Lower lobe of right lung (tissue), 2 donors: Measurements from ENCODE around the gene CNN1. TPM values are rescaled to one million over a fixed set of nuclear protein-coding genes. Genes with fewer than 3 reads are reported as not detected.
"Not testable (repeated sequence)": the region's sequence is repeated elsewhere in the genome, so short reads cannot be mapped to it uniquely, and the experiment has no call there.

Source experiments
- ATAC-seq, 2 donors: fragments of 200-7000 bp; cut with Tn5 transposase; one replicate each; pipeline ENCODE4 v1.9.1; 2020 to 2022; ENCODE audit warnings: mild to moderate bottlenecking in 2 of 2, moderate library complexity in 2 of 2
- DNase-seq: peaks from one replicate; pipeline ENCODE4 v3.0.0-alpha.2; 2020
- H3K27ac ChIP-seq: fragments of 200-600 bp; one replicate; pipeline ENCODE4 v1.8.0; 2022
- H3K27me3 ChIP-seq: fragments of 200-600 bp; one replicate; pipeline ENCODE4 v1.8.0; 2022; ENCODE audit warnings: low read depth
- H3K36me3 ChIP-seq: fragments of 200-600 bp; one replicate; pipeline ENCODE4 v1.8.0; 2022; ENCODE audit warnings: mild to moderate bottlenecking
- H3K4me1 ChIP-seq: fragments of 200-600 bp; one replicate; pipeline ENCODE4 v1.8.0; 2022
- H3K4me3 ChIP-seq: fragments of 200-600 bp; one replicate; pipeline ENCODE4 v1.8.0; 2022; ENCODE audit warnings: mild to moderate bottlenecking
- H3K9me3 ChIP-seq: fragments of 200-600 bp; one replicate; pipeline ENCODE4 v1.8.0; 2022
- CTCF ChIP-seq: fragments of 200-600 bp; IDR thresholded peaks from one replicate; pipeline ENCODE4 v1.8.0; 2022; ENCODE audit warnings: antibody characterized with exemption, mild to moderate bottlenecking
- intact Hi-C: fragments of 100-400 bp; cut with DNase I; formaldehyde crosslinking; loops from one replicate; pipeline ENCODE4 v1.11.0; 2022
- total RNA-seq: library from RNA; stranded (reverse); fragmentation: NEBNext Ultra II Directional; extraction: Animal tissue kit (Norgen Biotek cat#: 25700); gene quantifications from one replicate; pipeline ENCODE4 v1.2.1, GENCODE V29; 2021
- donor health status: DM: no; HTN: yes; CAD: no; lungs with severe emphysema.

Gene CNN1
- total RNA-seq, 1 donor from 2014 or later: 16.4 TPM

GRCh38 chr19:11563532-11563931 lies 24.9 kb downstream of the CNN1 start:
- Histone ChIP-seq H3K27ac (no peak overlapping the region), H3K36me3 (no peaks in the 10 kb centered on the region), H3K27me3 (no peaks in the 10 kb centered on the region), H3K4me1 (peaks cover 15% of the 10 kb centered on the region), H3K9me3 (no peaks in the 10 kb centered on the region), H3K4me3 (no peak overlapping the region)
- DNase-seq (no peak), ATAC-seq (no peak)
- intact Hi-C loops: no loop called here
- no peak for TF ChIP-seq CTCF

- peaks cover 14% of the 10 kb centered on the region for H3K4me1 ChIP-seq
- intact Hi-C loops, DNase-seq, ATAC-seq, H3K27ac ChIP-seq, H3K4me3 ChIP-seq, H3K9me3 ChIP-seq, H3K36me3 ChIP-seq, H3K27me3 ChIP-seq: not testable (repeated sequence)
These were observed 25.6 kb downstream of the CNN1 start for GRCh38 chr19:11564082-11564807.

- intact Hi-C loops, H3K36me3 ChIP-seq, ATAC-seq: not testable (repeated sequence)
These were observed 27.0 kb downstream of the CNN1 start for GRCh38 chr19:11565649-11565980.

GRCh38 chr19:11566164-11566563 lies 27.5 kb downstream of the CNN1 start:
- no peak overlapping the region for H3K27ac ChIP-seq
- H3K4me3 ChIP-seq: no peak overlapping the region
- H3K4me1 ChIP-seq: no peaks in the 10 kb centered on the region
- no peak for TF ChIP-seq CTCF
- H3K36me3 ChIP-seq: no peaks in the 10 kb centered on the region
- ATAC-seq: no peak
- no peaks in the 10 kb centered on the region for H3K9me3 ChIP-seq
- no peak for DNase-seq
- H3K27me3 ChIP-seq: no peaks in the 10 kb centered on the region
- intact Hi-C loops: no loop called here

More at GRCh38 chr19:11565649-11565980, 27.0 kb downstream of the CNN1 start:
- H3K4me3 ChIP-seq, H3K9me3 ChIP-seq, DNase-seq, H3K4me1 ChIP-seq, H3K27ac ChIP-seq, H3K27me3 ChIP-seq: not testable (repeated sequence)

GRCh38 chr19:11570039-11570462 lies 31.4 kb downstream of the CNN1 start:
- no peaks in the 10 kb centered on the region for H3K36me3 ChIP-seq
- intact Hi-C loops: no loop called here
- ATAC-seq (no peak), DNase-seq (no peak)
- H3K4me1 ChIP-seq: no peaks in the 10 kb centered on the region
- TF ChIP-seq CTCF: no peak
- no peak overlapping the region for H3K27ac ChIP-seq
- H3K4me3 ChIP-seq: no peak overlapping the region
- no peaks in the 10 kb centered on the region for H3K27me3 ChIP-seq
- no peaks in the 10 kb centered on the region for H3K9me3 ChIP-seq

GRCh38 chr19:11573354-11573753 lies 34.7 kb downstream of the CNN1 start:
- H3K27ac ChIP-seq, ATAC-seq, H3K9me3 ChIP-seq, H3K4me3 ChIP-seq, intact Hi-C loops, H3K36me3 ChIP-seq, H3K27me3 ChIP-seq, DNase-seq: not testable (repeated sequence)
- peaks cover 20% of the 10 kb centered on the region for H3K4me1 ChIP-seq

- H3K36me3 ChIP-seq, ATAC-seq, H3K27ac ChIP-seq, H3K9me3 ChIP-seq, H3K4me3 ChIP-seq, DNase-seq, intact Hi-C loops, H3K27me3 ChIP-seq: not testable (repeated sequence)
- peaks cover 24% of the 10 kb centered on the region for H3K4me1 ChIP-seq
These were observed 35.1 kb downstream of the CNN1 start for GRCh38 chr19:11573763-11574162.
